Lung microvascular endothelial cell (primary cell): ENCODE data around the gene CASZ1. TPM values are rescaled to one million over a fixed set of nuclear protein-coding genes. Genes with fewer than 3 reads are reported as not detected.

Source experiments
- DNase-seq, 2 donors: peaks; one replicate each; pipeline versions ENCODE4 v3.0.0 to v3.0.0-alpha.2; 2010; ENCODE audit warnings: low read depth in 2 of 2
- total RNA-seq: library from RNA; depleted of rRNA; stranded (reverse); fragments of >200 nt; gene quantifications from 2 replicates; pipeline ENCODE4 v1.2.1, GENCODE V29; 2014

Gene CASZ1
- total RNA-seq, 1 donor from 2014 or later = 0.99 TPM

DNA sequence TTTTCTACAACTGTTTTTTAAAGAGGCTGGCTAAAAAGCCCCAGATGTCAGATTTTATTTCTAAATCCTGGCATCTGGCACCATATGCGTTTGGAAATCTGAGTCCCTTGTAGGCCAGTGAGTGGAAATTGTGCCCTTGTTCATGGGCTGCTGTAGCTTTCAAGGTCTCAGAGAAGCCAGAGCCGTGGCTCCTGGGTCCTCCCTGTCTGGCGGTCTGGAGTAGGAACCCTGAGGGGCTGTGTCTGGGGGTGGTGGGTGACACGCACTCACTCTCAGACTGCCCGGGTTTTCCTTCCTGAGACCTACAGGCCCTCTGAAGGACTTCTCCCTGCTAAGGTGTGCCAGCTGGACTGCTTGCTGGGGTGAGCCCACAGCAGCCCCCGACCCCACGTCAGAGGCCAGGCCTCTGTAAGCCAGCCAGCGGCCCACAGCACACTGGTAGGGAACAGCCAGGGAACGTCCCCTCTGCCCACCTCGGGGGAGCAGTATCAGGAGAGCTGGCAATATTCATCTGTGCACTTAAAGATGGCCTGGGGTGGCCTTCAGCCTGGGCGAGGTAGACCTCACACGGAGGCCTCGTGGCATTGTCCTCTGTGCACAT lies 170.2 kb downstream of the CASZ1 start:
- DNase-seq = no peak

DNA sequence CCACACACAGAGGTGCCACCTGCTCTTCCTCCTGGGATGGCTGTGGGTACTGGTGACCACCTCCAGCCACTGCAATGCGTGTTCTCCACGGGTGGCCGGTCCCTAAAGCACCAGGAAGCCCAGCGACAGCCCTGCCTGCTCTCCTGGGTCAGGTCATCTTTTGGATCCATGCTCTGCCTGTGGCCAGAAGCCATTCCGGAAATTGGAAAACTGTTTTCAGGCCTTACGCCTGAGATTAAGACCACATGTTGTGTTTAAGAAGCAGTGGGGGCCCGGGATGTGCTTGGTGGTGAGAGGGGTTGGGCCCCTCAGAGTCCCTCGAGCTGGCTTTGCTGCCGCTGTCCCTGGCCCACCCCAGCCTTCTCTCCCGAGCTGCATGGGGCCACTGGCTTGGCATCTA lies 170.9 kb downstream of the CASZ1 start:
- DNase-seq = no peak

DNA sequence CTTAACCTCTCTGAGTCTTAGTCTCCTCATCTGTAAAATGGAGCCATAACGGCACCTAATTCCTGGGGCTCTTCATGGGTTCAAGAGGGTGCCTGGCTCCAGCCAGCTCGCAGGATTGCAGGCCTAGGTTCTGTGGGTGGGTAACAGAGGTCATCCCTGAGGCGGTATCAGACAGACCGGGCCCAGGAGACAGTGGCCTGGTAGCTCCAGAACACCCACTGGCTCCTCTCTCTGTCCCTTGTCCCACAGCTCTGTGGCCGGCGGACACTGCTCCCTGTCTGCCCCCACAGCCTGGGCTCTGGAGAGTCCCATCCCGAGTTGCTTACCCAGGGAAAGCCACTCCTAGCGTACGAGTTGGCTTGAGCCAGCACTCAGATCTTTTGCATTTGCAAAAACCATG lies 171.4 kb downstream of the CASZ1 start:
- DNase-seq = no peak

DNA sequence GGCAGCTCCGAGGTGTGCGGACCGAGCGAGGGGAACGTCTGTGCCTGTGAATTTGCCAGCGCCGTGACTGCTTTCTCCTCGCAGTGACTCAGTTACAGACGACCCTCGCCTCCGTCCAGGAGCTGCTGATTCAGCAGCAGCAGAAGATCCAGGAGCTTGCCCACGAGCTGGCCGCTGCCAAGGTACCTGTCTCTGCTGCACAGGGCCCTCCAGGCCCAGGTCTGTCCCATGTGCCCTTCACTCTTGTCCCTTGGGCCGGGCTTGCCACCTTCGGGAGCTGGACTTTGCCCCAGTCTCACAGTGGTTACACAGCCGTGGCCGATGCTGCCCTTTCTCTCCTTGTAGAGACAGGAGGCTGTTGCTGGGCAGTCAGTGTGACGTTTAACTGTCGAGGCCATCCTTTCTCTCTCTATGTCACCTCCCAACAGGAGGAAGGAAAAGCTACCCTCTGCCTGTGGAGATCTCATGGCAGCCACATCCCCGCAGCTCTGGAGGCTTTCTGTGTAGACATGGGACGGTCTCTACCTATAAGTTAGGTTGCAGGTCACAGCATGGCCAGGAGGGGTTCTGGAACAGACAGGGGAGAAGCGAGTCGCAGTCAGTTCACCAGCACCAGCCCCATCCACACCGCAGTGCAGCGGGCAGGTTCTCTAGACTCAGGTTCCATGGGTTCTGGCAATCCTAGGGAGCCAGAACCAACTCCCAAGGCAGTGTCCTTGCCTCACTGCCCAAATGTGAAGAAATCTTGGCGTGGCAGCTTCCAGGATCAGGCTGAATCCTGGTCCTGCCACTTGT lies 172.0 kb downstream of the CASZ1 start:
- no peak for DNase-seq

DNA sequence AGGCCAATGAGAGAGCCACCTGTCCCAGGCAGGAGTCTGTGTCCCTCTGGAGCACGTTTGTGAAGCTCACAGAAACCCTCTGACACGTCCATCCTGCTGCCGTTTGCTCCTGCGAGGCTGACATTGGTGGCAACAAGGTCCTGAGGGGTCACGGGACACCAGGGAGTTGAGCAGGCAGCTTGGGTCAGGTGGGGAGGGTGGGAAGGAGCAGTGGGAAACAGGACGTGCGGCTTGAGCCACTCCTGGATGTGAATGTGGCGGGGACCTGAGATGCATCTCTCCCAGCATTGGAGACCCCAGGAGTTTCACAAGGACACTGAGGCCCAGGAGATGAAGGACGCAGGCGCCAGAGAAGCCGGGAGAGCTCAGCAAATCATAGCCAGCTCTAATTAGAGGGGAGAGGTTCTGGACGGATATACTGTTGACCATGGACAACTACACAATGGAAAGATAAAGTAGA lies 172.7 kb downstream of the CASZ1 start:
- no peak for DNase-seq

DNA sequence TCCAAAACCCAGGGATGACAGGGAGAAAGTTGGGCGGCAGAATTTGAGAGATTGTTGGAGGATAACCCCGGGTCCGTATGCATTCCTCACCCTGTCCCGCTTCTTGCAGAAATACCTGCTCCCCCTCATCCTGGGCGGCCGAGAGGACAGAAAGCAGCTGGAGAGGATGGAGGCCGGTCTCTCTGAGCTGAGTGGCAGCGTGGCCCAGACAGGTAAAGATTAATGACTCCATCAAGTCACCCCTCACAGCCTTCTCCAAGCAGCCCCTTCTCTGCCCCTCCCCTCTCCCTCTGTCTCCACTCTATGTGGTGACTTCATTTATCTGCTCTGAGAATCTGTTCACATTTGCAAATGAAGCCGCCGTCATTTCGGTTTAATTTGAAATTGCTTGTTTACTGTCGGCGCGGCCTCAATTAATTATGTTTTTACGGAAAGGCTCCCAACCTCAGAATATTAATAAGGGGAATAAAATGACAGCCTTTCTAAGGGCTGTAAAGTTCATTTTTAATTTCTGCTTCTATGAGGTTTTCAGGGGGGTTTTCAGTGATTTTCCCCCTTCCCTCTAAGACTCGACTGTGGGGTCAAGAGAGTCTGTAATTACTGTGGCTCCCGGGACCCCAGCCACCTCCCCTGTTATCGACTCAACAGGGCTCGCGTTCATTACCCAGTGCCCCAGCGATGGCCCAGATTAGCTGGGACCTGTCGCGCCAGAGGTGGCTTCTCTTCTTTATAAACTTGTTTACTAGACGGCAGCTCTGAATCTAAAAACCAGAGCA lies 173.3 kb downstream of the CASZ1 start:
- DNase-seq = no peak

DNA sequence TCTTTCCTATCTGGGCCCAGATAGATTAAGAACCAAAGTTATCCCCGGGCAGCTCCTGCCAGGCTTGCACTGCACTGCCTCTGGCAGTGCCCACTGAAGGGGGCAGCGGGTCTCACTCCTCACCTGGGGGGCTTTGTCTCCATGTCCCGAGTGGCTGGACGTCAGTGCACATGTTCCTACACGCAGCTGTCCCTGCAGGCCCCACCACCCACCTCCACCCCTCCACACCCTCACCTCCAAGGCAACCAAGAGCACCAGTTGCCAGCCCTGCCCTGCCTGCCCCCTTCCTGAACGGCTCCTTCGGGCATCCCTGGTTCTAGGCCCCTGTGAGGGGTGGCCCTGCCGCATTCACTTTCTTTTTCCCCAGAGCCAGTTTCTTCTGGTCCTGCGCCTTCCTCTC lies 174.5 kb downstream of the CASZ1 start:
- DNase-seq = no peak

DNA sequence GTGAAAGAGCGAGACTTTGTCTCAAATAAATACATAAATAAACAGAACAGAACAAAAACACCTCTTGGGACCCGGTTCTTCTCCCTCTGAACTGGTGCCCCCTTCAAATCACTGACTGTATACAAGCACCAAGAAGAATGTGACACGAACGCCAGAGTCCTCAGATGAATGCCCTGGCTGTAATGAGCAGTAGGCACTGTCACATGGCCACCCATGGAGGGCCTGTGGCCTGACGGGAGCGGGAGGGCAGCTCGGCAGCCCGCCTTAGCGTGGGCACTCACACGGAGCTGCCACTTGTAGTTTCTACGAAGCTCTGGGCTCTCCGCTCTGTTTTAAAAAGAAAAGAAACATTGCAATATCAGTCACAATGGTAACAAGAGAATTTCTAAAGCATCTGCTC lies 175.7 kb downstream of the CASZ1 start:
- no peak for DNase-seq

DNA sequence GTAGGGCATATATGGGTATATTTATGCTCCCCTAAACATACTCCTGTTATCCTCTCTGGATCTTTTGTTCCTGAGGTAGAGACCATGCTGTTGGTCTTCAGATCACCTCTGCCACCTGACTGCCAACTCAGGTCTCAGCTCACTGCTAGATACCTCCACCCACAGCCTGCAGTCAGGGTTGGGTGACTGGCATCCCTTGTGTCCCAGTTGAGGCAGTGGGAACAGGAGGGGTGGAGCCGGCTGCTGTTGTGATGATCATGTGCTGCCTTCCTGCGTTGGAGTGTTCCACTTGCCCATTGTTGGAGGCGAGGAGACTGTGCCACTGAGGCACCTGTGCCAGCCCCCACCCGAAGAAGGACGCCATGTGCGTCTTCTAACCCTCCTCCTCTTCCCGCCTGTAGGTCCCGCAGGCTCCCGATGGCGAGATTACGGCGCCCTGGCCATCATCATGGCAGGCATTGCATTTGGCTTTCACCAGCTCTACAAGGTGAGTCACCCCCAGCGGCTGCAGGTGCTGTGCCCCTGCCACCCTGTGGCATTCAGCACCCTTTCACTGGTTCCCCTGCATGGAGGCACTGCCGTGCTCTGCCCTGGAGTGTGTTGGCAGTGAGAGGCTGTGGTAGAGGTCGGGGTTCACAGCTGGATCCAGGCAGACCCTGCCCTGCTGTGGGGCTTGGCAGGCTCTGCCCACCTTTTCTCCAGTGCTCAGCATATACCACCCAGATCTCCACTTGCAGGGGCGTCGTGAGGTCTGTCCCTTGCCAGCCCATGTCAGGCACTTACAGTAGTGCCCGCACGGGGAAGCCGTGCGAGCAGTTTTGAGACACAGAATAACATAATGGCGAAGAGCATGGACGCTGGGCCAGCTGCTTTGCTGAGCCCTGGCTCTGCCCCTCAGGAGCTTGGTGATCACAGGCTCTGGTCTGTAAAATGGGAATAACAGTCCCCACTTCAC lies 178.2 kb downstream of the CASZ1 start:
- no peak for DNase-seq

DNA sequence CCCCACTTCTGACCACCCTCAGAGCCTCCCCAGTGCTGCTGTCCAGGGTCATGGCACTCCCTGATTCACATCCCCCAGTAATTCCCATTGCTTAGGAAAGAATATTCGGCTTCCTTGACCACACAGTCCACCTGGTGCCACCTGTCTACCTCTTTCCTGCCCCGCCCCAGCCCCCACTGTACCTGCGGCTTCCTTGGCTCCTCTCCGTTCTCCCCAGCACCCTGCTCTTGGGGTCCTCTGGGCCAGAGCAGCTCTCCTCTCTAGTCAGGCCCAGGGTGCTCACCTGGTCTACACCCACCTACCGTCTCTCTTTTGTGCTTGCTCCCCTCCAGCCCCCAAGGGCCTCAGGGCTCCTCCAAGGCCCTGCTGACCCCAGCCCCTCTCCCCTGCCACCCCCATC lies 179.1 kb downstream of the CASZ1 start:
- no peak for DNase-seq

DNA sequence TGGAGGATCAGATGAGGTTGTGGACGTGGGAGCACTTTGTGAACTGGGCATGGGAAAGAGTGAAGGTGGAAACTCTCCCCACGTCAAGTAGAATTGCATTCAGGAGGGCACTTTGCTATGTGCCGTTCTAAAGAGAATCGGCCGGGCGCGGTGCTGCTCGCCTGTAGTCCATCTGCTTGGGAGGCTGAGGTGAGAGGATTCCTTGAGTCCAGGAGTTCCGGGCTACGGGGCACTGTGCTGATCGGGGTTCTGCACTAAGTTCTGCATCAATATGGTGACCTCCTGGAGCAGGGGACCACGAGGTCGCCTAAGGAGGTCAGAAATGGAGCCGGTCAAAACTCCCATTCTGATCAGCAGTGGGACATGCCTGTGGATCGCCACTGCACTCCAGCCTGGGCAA lies 179.8 kb downstream of the CASZ1 start:
- DNase-seq = no peak

DNA sequence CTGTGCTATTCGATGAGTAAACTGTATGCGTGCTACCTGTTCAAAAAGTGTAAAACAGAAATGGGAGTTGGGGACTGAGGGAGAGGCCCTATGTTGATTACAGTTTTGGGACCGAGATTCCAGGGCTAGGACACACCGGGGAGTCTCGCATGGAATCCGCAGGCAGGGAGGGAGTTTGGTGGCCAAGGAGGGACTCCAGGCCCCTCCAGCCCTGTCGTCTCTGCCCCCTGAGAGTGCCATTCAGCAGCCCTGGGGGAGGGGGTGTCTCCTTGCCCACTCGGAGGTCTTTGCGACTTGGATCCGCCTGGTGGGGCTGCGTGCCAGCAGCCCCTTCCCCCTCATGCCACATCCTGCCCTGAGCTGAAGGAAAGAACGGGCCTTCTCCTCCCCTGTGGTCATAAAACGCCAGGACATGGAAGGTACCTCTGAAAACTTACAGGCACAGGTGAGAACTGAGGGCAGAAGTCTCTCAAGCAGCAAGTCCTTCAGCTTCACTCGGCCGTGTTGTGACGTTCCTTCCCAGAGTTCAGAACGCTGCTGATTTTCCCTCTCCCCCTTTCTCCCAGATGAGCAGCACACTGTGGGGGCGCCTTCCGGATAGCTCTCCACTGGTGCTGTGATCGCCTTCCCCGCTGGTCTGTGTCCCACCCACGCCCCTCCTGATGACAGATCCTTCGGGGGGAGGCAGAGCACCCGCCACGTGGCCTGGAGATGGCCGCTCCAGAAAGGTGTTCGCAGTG lies 180.3 kb downstream of the CASZ1 start:
- DNase-seq = no peak

DNA sequence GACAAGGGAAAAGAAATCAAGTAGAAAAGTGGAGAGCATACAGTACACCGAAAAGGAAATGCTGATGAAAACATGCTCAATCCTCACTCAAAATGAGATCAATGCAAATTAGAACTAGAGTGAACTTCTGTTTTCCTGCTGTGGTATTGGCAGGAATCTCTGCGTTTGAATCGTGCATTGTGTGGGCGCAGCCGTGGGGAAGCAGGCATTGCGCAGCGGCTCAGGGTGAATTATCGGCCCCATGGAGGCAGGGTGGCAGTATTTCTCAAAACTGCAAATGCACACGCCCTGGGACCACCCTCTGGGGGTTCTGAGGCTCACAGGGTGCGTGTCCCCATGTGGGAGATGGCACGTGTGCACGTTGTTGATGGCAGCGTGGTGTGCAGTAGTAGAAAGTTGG lies 181.1 kb downstream of the CASZ1 start:
- no peak for DNase-seq

DNA sequence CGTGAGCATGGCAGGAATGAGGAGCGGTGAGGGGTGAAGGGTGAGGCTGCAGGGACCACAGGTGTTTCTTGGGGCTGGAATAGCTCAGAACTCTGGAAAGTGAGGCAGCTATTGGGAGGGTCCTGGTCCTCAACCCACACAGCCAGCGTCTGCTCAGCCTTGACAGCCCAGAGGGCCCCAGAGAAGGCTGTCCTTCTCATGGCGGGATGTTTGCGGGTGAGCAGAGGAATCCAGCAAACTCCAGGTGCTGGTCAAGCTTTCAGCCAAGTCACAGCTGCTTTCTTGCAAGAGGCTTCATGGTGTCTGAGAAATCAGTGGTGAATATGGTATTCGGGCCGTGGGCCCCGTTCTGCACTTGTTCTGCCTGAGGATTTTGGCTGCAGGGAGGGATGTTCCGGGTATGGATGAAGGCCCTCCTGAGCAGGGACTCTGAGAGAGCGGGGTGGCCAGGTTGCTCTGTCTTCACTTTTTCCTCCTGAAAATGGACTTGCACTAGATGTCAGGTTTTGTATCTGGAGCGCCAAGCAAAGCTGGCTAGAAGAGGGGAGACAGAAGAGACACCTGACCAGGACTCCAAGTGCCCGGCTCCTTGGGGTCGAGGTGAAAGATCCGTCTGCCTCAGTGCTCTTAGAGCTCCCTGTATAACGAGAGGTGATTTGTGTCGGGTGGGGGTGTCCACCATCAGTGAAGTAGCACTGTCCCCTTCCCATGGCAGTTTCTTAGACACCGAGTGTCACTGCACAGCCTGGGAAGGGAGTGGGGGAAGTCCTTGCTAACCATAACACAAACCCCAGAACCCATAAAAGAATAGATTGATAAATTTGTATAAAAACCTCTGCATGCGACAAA lies 181.8 kb downstream of the CASZ1 start:
- DNase-seq = no peak

DNA sequence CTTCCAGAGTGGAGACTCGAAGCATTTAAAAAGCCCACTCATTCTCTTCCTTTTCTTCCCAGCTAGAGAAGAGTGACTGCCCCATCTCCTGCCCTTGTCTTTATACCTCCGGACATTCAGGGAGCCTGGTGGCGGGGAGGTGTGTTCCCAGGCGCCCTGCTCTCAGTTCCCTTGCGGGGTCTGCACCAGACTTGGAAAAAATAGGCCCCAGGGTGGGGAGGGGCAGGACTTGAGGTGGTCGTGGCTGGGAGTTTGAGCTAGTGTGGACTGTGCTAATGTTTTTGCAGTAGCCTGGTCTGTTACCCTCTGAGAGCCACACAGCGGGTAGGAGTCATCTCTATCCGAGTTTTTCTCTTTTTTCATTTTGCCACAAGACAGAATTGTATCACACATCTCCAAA lies 182.6 kb downstream of the CASZ1 start:
- no peak for DNase-seq

DNA sequence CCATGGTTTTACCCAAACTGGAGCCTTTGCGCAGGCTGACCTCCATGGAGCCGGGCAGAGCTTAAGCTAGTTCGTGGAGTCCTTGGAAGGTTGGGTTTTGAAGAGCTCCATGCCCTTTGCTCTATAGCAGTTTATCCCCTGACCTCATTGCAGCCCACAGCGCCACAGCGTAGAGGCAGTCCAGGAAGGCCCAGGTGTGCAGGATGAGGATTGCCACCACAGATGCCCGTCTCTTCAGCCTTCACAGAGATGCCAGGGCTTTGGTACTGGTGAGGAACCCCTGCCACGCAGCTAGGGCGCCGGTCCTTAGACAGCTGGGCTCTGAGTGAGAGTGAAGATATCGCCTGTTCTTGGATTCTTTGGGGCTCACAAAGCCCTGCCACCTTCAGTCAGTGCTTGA lies 183.1 kb downstream of the CASZ1 start:
- no peak for DNase-seq

DNA sequence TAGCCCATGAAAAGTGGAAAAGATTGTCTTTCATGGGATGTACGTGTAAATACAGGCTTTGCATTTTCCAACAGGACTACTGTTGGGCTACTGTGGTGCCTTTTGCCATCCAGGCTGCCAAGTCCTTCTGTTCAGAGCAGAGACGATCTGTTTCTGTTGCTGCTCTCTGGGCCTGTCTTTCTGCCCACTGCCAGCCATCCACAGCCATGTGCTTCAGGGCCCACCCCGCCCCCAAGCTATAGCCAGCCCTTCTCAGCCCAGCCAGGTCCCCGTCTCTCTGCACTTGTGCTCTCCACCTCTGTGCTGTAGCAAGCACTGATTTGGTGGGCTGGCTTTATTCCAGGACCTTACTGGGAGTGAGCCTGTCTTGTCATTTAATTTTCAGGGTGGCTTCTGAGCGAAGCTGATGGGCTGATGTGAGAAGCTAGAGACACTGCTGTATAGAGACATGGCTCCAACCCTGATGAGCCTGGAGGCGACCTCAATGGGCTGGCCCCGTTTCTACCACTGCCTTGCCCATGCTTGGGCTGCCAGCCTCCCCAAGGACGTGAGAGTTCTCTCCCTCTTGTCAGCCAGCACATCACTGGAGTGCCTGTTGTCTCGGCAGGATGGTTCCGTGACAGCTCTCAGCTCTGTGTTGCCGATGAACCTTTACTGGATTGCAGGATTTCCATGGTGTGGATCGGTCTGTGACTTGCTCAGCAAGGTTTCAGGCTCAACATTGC lies 183.8 kb downstream of the CASZ1 start:
- DNase-seq = no peak

DNA sequence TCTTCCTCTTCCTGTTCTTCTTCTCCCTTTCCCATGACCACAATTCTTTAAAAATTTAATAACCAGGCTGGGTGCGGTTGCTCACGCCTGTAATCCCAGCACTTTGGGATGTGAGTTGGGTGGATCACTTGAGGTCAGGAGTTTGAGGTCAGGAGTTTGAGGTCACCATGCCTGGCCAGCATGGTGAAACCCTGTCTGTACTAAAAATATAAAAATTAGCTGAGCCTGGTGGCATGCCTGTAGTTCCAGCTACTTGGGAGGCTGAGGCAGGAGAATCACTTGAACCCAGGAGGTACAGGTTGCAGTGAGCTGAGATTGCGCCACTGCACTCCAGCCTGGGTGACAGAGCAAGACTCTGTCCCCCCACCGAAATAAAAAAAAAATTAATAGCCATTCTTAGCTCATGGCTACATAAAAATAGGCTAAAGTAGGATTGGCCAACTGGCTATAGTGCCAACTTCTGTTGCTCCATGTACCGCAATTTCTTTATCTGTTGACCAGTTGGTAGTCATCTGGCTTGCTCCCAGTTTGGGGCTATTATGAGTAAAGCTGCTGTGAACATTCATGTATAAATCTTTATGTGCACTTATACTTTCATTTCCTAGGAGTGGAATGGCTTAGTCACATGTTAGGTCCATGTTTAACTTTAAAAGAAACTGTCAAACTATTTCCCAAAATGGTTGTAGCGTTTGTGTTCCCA lies 185.4 kb downstream of the CASZ1 start:
- DNase-seq = no peak
